ENCODE results near the gene SEPTIN8. TPM values are rescaled to one million over a fixed set of nuclear protein-coding genes. Genes with fewer than 3 reads are reported as not detected.

The SEPTIN8 gene
- total and polyA plus RNA-seq, 2 experiments from 2014 or later, result 26.9 to 41.9 TPM

- H3K9me3 ChIP-seq (ENCODE audit: low read depth), result no peaks in the 10 kb centered on the region
- H3K4me3 ChIP-seq, result no peak overlapping the region
- H3F3A ChIP-seq (ENCODE audit: insufficient read depth), result 0 out of 2 replicates have a peak, but pooled peaks cover 2% of the 10 kb centered on the region
- WGBS, 2 experiments (ENCODE audit: low coverage in 1 of 2, low lambda C conversion rate in 2 of 2, missing lambda C conversion rate in 2 of 2), result 68 to 77% methylated on average over 12 of the region's 12 CpGs
- TF ChIP-seq EZH2 (IDR thresholded peaks at IDR 0.05; ENCODE audit: insufficient read depth, poor library complexity, severe bottlenecking) (no peak), EZH2phosphoT487 (IDR thresholded peaks at IDR 0.05; ENCODE audit: insufficient read depth, low read depth) (no peak)
- H3K79me2 ChIP-seq (ENCODE audit: insufficient read depth), result peaks cover 74% of the 10 kb centered on the region
- no peaks in the 10 kb centered on the region for H3K27me3 ChIP-seq (replicated peaks; ENCODE audit: insufficient read depth)
- no peak overlapping the region for H3K27ac ChIP-seq
- H4K20me1 ChIP-seq (ENCODE audit: insufficient read depth), result peaks cover under 1% of the 10 kb centered on the region; the same call in 1 of the 2 replicates
- H3K9ac ChIP-seq, result no peak overlapping the region
- H2AFZ ChIP-seq, result no peak overlapping the region
- no peaks in the 10 kb centered on the region for H3K36me3 ChIP-seq (ENCODE audit: low read depth)
- no peak overlapping the region for H3K4me2 ChIP-seq (ENCODE audit: unreplicated experiment)
- H3K4me1 ChIP-seq (ENCODE audit: insufficient read depth), result peaks cover 33% of the 10 kb centered on the region
- in situ Hi-C loops (cut with MboI), result no loop called here
- no peaks in the 10 kb centered on the region for H3K9me2 ChIP-seq (ENCODE audit: insufficient read depth)
- DNase-seq, result no peak
Measured at GRCh38 chr5:132773601-132774355, 3.3 kb downstream of the SEPTIN8 start.

GRCh38 chr5:132773114-132773513 is 3.9 kb downstream of the SEPTIN8 start:
- Histone ChIP-seq H3K4me1 (ENCODE audit: insufficient read depth) (peaks cover 34% of the 10 kb centered on the region), H3F3A (ENCODE audit: insufficient read depth) (0 out of 2 replicates have a peak, but pooled peaks cover 9% of the 10 kb centered on the region), H3K27me3 (replicated peaks; ENCODE audit: insufficient read depth) (no peaks in the 10 kb centered on the region), H3K4me3 (no peak overlapping the region), H2AFZ (no peak overlapping the region), H3K4me2 (ENCODE audit: unreplicated experiment) (no peak overlapping the region), H4K20me1 (ENCODE audit: insufficient read depth) (peaks cover 4% of the 10 kb centered on the region), H3K79me2 (ENCODE audit: insufficient read depth) (peaks cover 81% of the 10 kb centered on the region), H3K36me3 (ENCODE audit: low read depth) (no peaks in the 10 kb centered on the region), H3K9ac (no peak overlapping the region), H3K9me3 (ENCODE audit: low read depth) (no peaks in the 10 kb centered on the region), H3K27ac (no peak overlapping the region), H3K9me2 (ENCODE audit: insufficient read depth) (no peaks in the 10 kb centered on the region)
- WGBS, 2 experiments (ENCODE audit: low coverage in 1 of 2, low lambda C conversion rate in 2 of 2, missing lambda C conversion rate in 2 of 2), result 80 to 91% methylated on average over 5 of the region's 5 CpGs
- TF ChIP-seq EZH2phosphoT487 (IDR thresholded peaks at IDR 0.05; ENCODE audit: insufficient read depth, low read depth), result no peak
- no peak for TF ChIP-seq EZH2 (IDR thresholded peaks at IDR 0.05; ENCODE audit: insufficient read depth, poor library complexity, severe bottlenecking)
- in situ Hi-C loops (cut with MboI), result no loop called here
- no peak for DNase-seq

- H3K27me3 ChIP-seq (replicated peaks; ENCODE audit: insufficient read depth), result no peaks in the 10 kb centered on the region
- H3K27ac ChIP-seq, result no peak overlapping the region
- H4K20me1 ChIP-seq (ENCODE audit: insufficient read depth), result peaks cover 4% of the 10 kb centered on the region
- peaks cover 41% of the 10 kb centered on the region for H3K4me1 ChIP-seq (ENCODE audit: insufficient read depth)
- H3K9me2 ChIP-seq (ENCODE audit: insufficient read depth), result no peaks in the 10 kb centered on the region
- H3K4me3 ChIP-seq, result no peak overlapping the region
- no peak overlapping the region for H2AFZ ChIP-seq
- H3K79me2 ChIP-seq (ENCODE audit: insufficient read depth), result peaks cover 81% of the 10 kb centered on the region
- no peak overlapping the region for H3K4me2 ChIP-seq (ENCODE audit: unreplicated experiment)
- no peak overlapping the region for H3K9ac ChIP-seq
- DNase-seq, result no peak
- H3F3A ChIP-seq (ENCODE audit: insufficient read depth), result peaks cover 13% of the 10 kb centered on the region
- in situ Hi-C loops (cut with MboI), result no loop called here
- no peaks in the 10 kb centered on the region for H3K36me3 ChIP-seq (ENCODE audit: low read depth)
- H3K9me3 ChIP-seq (ENCODE audit: low read depth), result no peaks in the 10 kb centered on the region
- TF ChIP-seq EZH2 (IDR thresholded peaks at IDR 0.05; ENCODE audit: insufficient read depth, poor library complexity, severe bottlenecking) (no peak), EZH2phosphoT487 (IDR thresholded peaks at IDR 0.05; ENCODE audit: insufficient read depth, low read depth) (no peak)
- 69 to 70% methylated on average over 8 of the region's 8 CpGs for WGBS, 2 experiments (ENCODE audit: low coverage in 1 of 2, low lambda C conversion rate in 2 of 2, missing lambda C conversion rate in 2 of 2)
Measured at GRCh38 chr5:132772291-132773070, 4.6 kb downstream of the SEPTIN8 start.

GRCh38 chr5:132771503-132771998 is 5.5 kb downstream of the SEPTIN8 start:
- Histone ChIP-seq H3F3A (ENCODE audit: insufficient read depth) (peaks cover 16% of the 10 kb centered on the region), H3K27me3 (replicated peaks; ENCODE audit: insufficient read depth) (no peaks in the 10 kb centered on the region), H3K27ac (0 out of 2 replicates have a peak overlapping the region, but pooled peaks have one; percentile 24), H3K36me3 (ENCODE audit: low read depth) (no peaks in the 10 kb centered on the region), H3K9ac (no peak overlapping the region), H3K79me2 (ENCODE audit: insufficient read depth) (peaks cover 88% of the 10 kb centered on the region), H3K4me2 (ENCODE audit: unreplicated experiment) (no peak overlapping the region), H3K9me2 (ENCODE audit: insufficient read depth) (no peaks in the 10 kb centered on the region), H4K20me1 (ENCODE audit: insufficient read depth) (peaks cover 4% of the 10 kb centered on the region), H3K9me3 (ENCODE audit: low read depth) (no peaks in the 10 kb centered on the region), H3K4me3 (no peak overlapping the region), H3K4me1 (ENCODE audit: insufficient read depth) (peaks cover 45% of the 10 kb centered on the region), H2AFZ (no peak overlapping the region)
- peak; percentile 43 for DNase-seq
- TF ChIP-seq EZH2phosphoT487 (IDR thresholded peaks at IDR 0.05; ENCODE audit: insufficient read depth, low read depth), result no peak
- TF ChIP-seq EZH2 (IDR thresholded peaks at IDR 0.05; ENCODE audit: insufficient read depth, poor library complexity, severe bottlenecking), result no peak
- 54 to 56% methylated on average over 8 of the region's 8 CpGs for WGBS, 2 experiments (ENCODE audit: low coverage in 1 of 2, low lambda C conversion rate in 2 of 2, missing lambda C conversion rate in 2 of 2)
- in situ Hi-C loops (cut with MboI), result no loop called here

All from GM23248 (cell line).